HG03439 (cell line): ENCODE results near the gene CCDC106.

ENCODE experiments used
- ATAC-seq: cut with Tn5 transposase; IDR thresholded peaks from one replicate; pipeline ENCODE4 v1.9.1; 2021; ENCODE audit warnings: mild to moderate bottlenecking, moderate library complexity; ENCODE audit not compliant: unreplicated experiment

Gene CCDC106

GRCh38 chr19:55693336-55693974 lies 45.4 kb downstream of the CCDC106 start:
- no peak for ATAC-seq

GRCh38 chr19:55694241-55694655 lies 46.2 kb downstream of the CCDC106 start:
- ATAC-seq: no peak

- no peak for ATAC-seq
Measured at GRCh38 chr19:55694656-55695491, 46.9 kb downstream of the CCDC106 start.

- ATAC-seq: no peak
Measured at GRCh38 chr19:55695511-55696290, 47.7 kb downstream of the CCDC106 start.

- ATAC-seq: no peak
Measured at GRCh38 chr19:55696301-55697068, 48.5 kb downstream of the CCDC106 start.

- ATAC-seq: no peak
Measured at GRCh38 chr19:55697069-55697440, 49.0 kb downstream of the CCDC106 start.

GRCh38 chr19:55697698-55698097 lies 49.7 kb downstream of the CCDC106 start:
- ATAC-seq: no peak

GRCh38 chr19:55698256-55698655 lies 50.2 kb downstream of the CCDC106 start:
- no peak for ATAC-seq

GRCh38 chr19:55699221-55699620 lies 51.2 kb downstream of the CCDC106 start:
- ATAC-seq: no peak

GRCh38 chr19:55700813-55701212 lies 52.8 kb downstream of the CCDC106 start:
- no peak for ATAC-seq

- no peak for ATAC-seq
Measured at GRCh38 chr19:55702131-55702627, 54.2 kb downstream of the CCDC106 start.
